GM18505 (cell line): ENCODE data around the gene GNAI3.

Experiments used
- ATAC-seq: cut with Tn5 transposase; IDR thresholded peaks from one replicate; pipeline ENCODE4 v1.9.1; 2021; ENCODE audit not compliant: unreplicated experiment
- POLR2A ChIP-seq: IDR thresholded peaks from 4 replicates; pipeline ENCODE4 v1.6.1; 2011; ENCODE audit warnings: borderline replicate concordance; ENCODE audit not compliant: insufficient read depth, insufficient read length; ENCODE audit errors: extremely low read depth

The GNAI3 gene

DNA sequence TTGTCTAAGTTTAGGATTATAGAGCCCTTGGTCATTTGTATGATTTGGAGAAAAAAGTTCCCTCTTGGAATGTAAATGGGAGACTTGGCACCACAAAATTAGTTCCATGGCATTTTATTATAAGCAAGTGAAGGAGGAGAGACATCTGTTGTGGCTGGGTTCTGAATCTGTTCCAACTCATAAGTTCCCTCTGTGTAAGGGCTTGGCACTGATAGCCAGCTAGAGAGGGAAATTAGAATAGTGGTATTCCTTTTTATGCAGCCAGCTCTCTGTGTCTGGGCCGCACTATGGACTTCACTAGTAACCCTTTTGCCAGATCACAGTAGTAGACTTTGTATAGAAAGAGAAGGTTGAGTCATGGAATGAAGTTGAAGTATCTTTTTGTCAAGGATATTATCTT is 31.1 kb downstream of the GNAI3 start:
- ATAC-seq: no peak
- TF ChIP-seq POLR2A: no peak

DNA sequence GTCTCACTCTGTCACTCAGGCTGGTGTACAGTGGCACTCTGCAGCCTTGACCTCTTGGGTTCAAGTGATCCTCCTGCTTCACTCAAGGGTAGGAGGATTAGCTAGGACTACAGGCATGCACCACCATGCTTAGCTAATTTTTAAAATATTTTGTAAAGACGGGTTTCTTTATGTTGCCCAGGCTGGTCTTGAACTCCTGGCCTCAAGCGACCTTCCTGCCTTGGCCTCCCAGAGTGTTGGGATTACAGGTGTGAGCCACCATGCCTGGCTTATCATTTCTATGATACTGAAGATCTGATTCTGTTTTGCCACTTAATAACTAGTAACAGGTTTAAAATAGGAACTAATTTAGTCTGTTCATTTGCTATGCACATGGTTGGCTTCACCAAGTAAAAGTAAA is 33.6 kb downstream of the GNAI3 start:
- no peak for TF ChIP-seq POLR2A
- no peak for ATAC-seq

DNA sequence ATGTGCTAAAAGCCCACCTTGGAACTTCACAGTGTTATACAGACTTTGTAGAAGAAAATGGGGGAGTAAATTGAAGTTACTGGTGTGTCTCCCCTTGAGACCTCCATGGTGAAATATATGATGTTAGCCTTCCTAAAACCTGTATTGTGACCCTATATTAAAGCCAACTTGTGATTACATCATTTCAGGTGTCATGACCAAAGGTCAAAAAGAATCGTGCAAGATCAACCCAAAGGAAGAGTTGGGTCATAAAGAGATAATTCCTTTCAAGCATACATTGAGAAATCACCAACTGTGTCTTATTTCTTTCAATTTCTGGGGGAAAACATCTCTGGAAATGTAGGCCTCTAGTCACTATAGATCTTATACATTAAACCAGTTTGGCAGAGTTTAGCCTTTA is 36.4 kb downstream of the GNAI3 start:
- ATAC-seq: no peak
- TF ChIP-seq POLR2A: no peak

GRCh38 chr1:109586055-109586454 is 37.6 kb downstream of the GNAI3 start:
- ATAC-seq: no peak
- no peak for TF ChIP-seq POLR2A

DNA sequence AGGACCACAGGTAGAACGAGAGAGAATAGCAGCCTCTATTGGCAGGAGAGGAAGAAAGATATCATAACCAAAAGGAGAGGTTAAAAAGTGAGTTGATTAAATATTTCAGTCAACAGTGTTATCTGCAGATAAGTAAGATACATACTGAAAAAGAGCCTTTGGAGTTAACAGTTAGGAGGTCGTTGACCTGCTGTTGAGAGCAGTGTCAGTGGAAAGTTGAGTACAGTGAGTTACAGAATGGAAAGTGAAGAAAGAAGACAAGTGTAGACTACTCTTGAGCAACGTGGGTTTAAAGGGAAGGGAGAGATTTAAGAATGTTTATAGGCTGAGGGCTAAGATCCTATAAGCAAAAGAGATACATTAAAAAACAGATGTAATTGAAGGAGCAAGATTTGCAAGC is 40.8 kb downstream of the GNAI3 start:
- no peak for TF ChIP-seq POLR2A
- no peak for ATAC-seq

DNA sequence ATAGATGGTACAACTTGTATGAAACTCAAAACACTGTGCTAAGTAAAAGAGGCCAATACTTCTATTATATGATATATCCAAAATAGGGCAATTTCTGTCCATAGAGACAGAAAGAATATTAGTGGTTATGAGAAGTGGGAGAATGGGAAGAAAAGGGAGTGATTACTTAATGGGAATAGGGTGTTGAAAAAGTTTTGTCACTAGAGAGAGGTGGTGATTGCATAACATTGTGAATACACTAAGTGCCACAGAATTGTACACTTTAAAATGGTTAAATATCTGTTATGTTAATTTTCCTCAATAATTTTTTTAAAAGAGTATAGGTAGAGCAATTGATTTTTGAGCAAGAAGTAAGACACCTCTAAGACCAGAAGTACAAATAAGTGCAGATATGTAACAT is 41.3 kb downstream of the GNAI3 start:
- TF ChIP-seq POLR2A: no peak
- no peak for ATAC-seq

DNA sequence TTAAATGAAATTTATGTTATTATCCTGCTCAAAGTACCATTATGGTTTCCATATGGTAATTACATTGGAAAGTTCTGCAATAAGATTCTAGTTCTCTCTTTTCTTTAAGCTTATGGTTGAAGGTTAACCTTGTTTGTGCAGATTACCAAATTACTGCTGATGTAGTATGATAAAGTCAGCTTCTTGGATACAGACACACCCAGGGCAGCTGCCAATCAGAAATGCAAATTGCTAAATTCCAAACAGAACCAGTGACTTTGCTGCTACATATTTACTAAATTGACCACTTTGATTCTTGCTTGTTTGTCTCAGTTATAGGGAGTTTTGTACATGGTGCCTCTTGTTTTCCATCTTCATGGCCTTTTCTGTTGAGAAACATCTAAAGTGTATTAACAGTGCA is 44.5 kb downstream of the GNAI3 start:
- TF ChIP-seq POLR2A: no peak
- no peak for ATAC-seq

GRCh38 chr1:109595531-109595930 is 47.1 kb downstream of the GNAI3 start:
- no peak for ATAC-seq

GRCh38 chr1:109598156-109598555 is 49.7 kb downstream of the GNAI3 start:
- no peak for TF ChIP-seq POLR2A
- ATAC-seq: no peak

More at GRCh38 chr1:109595531-109595930, 47.1 kb downstream of the GNAI3 start:
- no peak for TF ChIP-seq POLR2A

DNA sequence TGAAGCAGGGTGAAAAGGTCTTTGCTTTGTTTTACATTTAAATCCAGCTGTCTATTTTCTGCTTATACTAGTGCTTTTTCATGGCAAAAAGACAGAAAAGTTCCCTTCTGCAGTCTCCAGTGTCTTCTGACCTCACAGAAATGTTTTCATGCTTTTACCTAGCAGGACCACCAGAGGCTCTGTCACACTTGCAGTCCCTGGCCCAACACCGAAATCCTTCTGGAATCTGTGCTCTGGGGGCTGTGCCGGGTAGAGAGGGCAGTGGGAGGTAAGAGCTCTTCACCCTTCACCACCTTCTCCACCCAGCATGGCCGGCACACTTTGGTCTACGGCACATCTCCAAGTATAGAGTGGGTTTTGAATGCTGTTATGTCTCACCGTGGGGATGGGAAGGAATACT is 50.2 kb downstream of the GNAI3 start:
- no peak for ATAC-seq
- no peak for TF ChIP-seq POLR2A

- no peak for ATAC-seq
- no peak for TF ChIP-seq POLR2A
Measured at GRCh38 chr1:109603229-109603628, 54.8 kb downstream of the GNAI3 start.

DNA sequence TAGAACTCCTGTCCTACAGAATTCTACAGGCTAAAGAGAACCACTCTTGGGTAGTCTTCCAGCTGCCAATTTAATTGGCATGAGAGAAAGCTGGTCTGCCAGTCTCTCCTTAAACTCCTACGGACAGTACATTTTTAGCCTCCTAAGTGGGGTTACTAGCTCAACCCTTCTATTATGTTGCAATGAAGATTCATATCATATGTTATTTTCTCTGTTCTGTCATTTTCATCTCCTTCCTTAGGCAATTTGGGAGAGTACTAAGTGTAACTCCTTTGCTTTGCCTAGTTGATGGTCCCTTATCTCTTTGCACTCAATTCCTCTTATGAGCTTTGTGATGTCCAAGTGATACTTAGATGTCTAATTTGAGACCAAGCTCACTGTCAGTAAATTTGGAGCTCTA is 57.0 kb downstream of the GNAI3 start:
- TF ChIP-seq POLR2A: no peak
- ATAC-seq: no peak

DNA sequence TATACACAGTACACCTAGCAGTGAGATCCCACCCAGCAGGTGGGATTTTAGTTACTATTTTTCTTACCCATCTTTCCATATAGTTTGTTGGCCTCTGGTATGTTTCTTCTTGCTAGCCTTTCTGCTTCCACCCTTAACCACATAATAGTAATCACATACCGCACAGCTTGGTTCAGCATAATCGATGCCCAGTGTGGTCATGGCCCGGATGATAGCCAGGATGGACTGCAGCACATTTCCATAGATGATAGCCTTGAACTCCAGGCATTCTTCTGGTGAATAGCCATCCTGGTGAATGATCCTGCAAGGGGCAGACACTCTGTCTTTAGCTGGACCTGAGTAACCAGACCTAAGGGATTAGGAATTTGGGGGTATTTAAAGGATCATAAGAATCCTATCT is 61.5 kb downstream of the GNAI3 start:
- no peak for TF ChIP-seq POLR2A
- ATAC-seq: no peak

DNA sequence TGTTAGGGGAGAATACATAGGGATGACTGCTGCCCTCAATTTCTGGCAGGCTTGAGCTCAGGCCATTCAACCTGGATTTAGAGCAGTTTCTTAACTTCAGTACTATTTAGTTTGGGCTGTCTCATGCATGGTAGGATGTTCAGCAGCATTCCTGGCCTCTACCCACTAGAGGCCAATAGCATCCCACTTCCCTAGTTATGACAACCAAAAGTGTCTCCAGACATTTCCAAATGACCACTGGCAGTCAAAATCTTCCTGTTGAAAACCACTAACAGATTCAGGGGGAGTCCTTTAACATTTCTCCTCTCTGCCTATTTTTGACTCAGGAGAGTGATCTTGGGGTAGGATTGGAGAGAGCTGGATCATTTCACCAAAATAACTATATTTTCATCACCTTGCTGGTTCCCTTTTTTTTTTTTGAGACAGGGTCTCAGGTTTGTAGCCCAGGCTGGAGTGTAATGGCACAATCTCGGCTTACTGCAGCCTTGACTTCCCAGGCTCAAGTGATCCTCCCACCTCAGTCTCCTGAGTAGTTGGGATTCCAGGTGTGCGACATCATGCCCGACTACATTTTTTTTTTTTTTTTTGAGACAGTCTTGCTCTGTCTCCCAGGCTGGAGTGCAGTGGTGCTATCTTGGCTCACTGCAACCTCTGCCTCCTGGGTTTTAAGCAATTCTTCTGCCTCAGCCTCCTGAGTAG is 62.3 kb downstream of the GNAI3 start:
- no peak for ATAC-seq
- no peak for TF ChIP-seq POLR2A

GRCh38 chr1:109611308-109611990 is 63.0 kb downstream of the GNAI3 start:
- no peak for TF ChIP-seq POLR2A
- no peak for ATAC-seq

DNA sequence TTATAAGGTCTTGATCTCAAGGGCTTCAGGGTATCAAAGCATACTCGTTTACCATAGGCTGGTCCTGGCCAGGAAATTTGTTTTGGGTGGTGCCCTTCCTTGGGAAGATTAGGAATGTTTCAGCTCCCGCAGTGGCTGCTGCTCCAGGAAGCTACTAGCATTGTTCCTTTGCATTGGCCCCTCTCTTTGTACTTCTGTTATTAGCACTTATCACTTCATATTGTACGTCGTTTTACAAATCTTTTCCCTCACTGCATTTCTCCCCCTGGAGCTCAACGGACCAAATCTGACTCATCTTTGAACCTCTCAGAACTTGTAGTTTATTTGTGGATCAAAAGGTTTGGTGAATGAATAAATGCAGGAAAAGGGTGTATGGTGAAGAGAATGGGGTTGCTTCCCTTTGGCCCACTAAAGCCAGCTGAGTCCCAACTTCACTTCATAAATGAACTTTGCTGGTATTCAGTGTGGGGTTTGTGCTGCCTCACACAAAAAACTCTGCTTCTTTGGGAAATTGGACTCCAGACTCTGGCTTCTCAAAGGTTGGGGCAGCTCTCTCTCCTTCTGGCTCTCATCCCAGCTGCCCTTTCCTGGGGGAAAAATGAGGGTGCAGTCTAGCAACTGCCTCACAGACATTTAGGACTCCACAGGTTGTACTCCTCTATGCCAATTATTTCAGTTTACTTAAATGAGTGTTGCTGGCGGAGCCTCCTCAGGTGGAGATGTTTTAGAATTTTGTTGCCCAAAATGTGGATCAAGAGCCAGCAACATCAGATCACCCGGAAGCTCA is 65.1 kb downstream of the GNAI3 start:
- ATAC-seq: no peak
- TF ChIP-seq POLR2A: no peak
